PC-3 (cell line): ENCODE data around the gene THSD7A.

Source experiments
- CTCF ChIP-seq: fragments of 300-600 bp; sonication (generic); conservative IDR thresholded peaks from 2 replicates; pipeline ENCODE4 v1.5.1; 2017; ENCODE audit warnings: antibody characterized with exemption, low read depth, mild to moderate bottlenecking, low read length
- EZH2 ChIP-seq: fragments of 300-600 bp; sonication (generic); IDR thresholded peaks from one replicate; pipeline ENCODE4 v1.6.1; 2017; ENCODE audit warnings: antibody characterized with exemption, mild to moderate bottlenecking, low read length; ENCODE audit not compliant: unreplicated experiment
- EZH2phosphoT487 ChIP-seq: fragments of 300-600 bp; sonication (generic); IDR thresholded peaks from 2 replicates; pipeline ENCODE4 v1.6.1; 2018; ENCODE audit warnings: mild to moderate bottlenecking, antibody characterized with exemption, low read length, borderline replicate concordance

- TF ChIP-seq CTCF (no peak), EZH2 (no peak), EZH2phosphoT487 (no peak)
Measured at GRCh38 chr7:11807000-11807399, 25.0 kb downstream of the THSD7A start.
